Measurements from ENCODE around the gene XPO6. TPM values are rescaled to one million over a fixed set of nuclear protein-coding genes. Genes with fewer than 3 reads are reported as not detected.

Gene XPO6
- total RNA-seq, 4 donors from 2014 or later: 94.7 to 272 (median 130) TPM

GRCh38 chr16:28053461-28053860 is 158.3 kb downstream of the XPO6 start:
- Histone ChIP-seq H3K27ac (no peak overlapping the region), H3K4me1 (no peaks in the 10 kb centered on the region), H3K4me3 (no peak overlapping the region), H3K27me3 (no peaks in the 10 kb centered on the region), H3K36me3 (no peaks in the 10 kb centered on the region), H3K9me3 (peaks cover 0 to 2% (median 0%) of the 10 kb centered on the region in 4 donors)
- DNase-seq: no peak
- TF ChIP-seq POLR2A (IDR thresholded peaks at IDR 0.05): no peak
- TF ChIP-seq CTCF (IDR thresholded peaks at IDR 0.05): no peak

GRCh38 chr16:28052274-28053128 is 159.3 kb downstream of the XPO6 start:
- H3K4me3 ChIP-seq: no peak overlapping the region
- DNase-seq: no peak
- H3K36me3 ChIP-seq: no peaks in the 10 kb centered on the region
- no peak overlapping the region for H3K27ac ChIP-seq
- no peaks in the 10 kb centered on the region for H3K4me1 ChIP-seq
- H3K9me3 ChIP-seq: peaks cover 0 to 3% (median 0%) of the 10 kb centered on the region in 4 donors
- H3K27me3 ChIP-seq: no peaks in the 10 kb centered on the region
- no peak for TF ChIP-seq CTCF (IDR thresholded peaks at IDR 0.05)
- TF ChIP-seq POLR2A (IDR thresholded peaks at IDR 0.05): no peak

- TF ChIP-seq CTCF (IDR thresholded peaks at IDR 0.05) (no peak), POLR2A (IDR thresholded peaks at IDR 0.05) (no peak)
- no peaks in the 10 kb centered on the region for H3K27me3 ChIP-seq
- H3K9me3 ChIP-seq: peaks cover 0 to 3% (median 0%) of the 10 kb centered on the region in 4 donors
- H3K4me1 ChIP-seq: no peaks in the 10 kb centered on the region
- no peak overlapping the region for H3K27ac ChIP-seq
- no peak for DNase-seq
- no peaks in the 10 kb centered on the region for H3K36me3 ChIP-seq
- no peak overlapping the region for H3K4me3 ChIP-seq
Measured at GRCh38 chr16:28051486-28051885, 160.3 kb downstream of the XPO6 start.

Small RNAs within 50 kb of the gene (small RNA-seq; reads per million reads assigned to genes)
- gene RF00402 (0 reads per million in 2 donors), gene RNY1P10 (0 reads per million in 2 donors)

Other genes with a start within 250 kb of the XPO6 start
- not detected for gene GSG1L, start 148.3 kb downstream of the XPO6 start, total RNA-seq
- gene SBK1, start 80.6 kb upstream of the XPO6 start, total RNA-seq: 1 to 10 TPM in 2 of 4 donors, under 1 TPM in 2; 0.35 to 2.5 (median 1.3) TPM
- 10 to 100 TPM in 3 of 4 donors, not detected in 1; 11.4 to 20.6 (median 16.8) TPM for gene NPIPB6, start 151.5 kb upstream of the XPO6 start, total RNA-seq
- gene EIF3CL, start 191.9 kb upstream of the XPO6 start, total RNA-seq: 100 to 1,000 TPM; 146 to 217 (median 216) TPM